Activated CD8-positive, alpha-beta T cell treated with anti-CD3 and anti-CD28 coated beads, Interleukin-2, amount 10 ng/mL, durations not matched to agents 7 days and 5 days (primary cell): ENCODE measurements around the gene C19orf81. TPM values are rescaled to one million over a fixed set of nuclear protein-coding genes. Genes with fewer than 3 reads are reported as not detected.

Experiments
- ATAC-seq: fragments of 150-1000 bp; cut with Tn5 transposase; one replicate; pipeline ENCODE4 v1.10.0; 2021; ENCODE audit warnings: moderate library complexity
- CTCF ChIA-PET: fragments of 350-600 bp; sonication (Branson Sonifier 250); formaldehyde crosslinking; loops from one replicate; lab custom pipeline; 2021; ENCODE audit warnings: antibody characterized with exemption; lab: Charles Lee
- POLR2A ChIA-PET: fragments of 350-600 bp; sonication (Branson Sonifier 250); formaldehyde crosslinking; loops from one replicate; lab custom pipeline; 2021; ENCODE audit warnings: antibody characterized with exemption; lab: Charles Lee
- DNase-seq: peaks from one replicate; pipeline ENCODE4 v3.0.0-alpha.2; 2020
- H3K27ac Mint-ChIP-seq: one replicate; pipeline ENCODE4 v1.8.0; 2021; ENCODE audit warnings: mild to moderate bottlenecking, mixed read lengths
- H3K27me3 Mint-ChIP-seq: one replicate; pipeline ENCODE4 v1.8.0; 2021; ENCODE audit warnings: low read depth, mixed read lengths
- H3K36me3 Mint-ChIP-seq: one replicate; pipeline ENCODE4 v1.8.0; 2021; ENCODE audit warnings: low read depth, mixed read lengths
- H3K4me1 Mint-ChIP-seq: one replicate; pipeline ENCODE4 v1.8.0; 2021; ENCODE audit warnings: low read depth, mixed read lengths
- H3K4me3 Mint-ChIP-seq: one replicate; pipeline ENCODE4 v1.8.0; 2021; ENCODE audit warnings: mild to moderate bottlenecking, mixed read lengths
- H3K9me3 Mint-ChIP-seq: one replicate; pipeline ENCODE4 v1.8.0; 2022; ENCODE audit warnings: mixed read lengths; ENCODE audit not compliant: insufficient read depth
- total RNA-seq, 2 experiments: library from RNA; stranded (reverse); gene quantifications; one replicate each; pipeline ENCODE4 v1.2.3, GENCODE V29; 2021

The C19orf81 gene
- total RNA-seq, 2 experiments from 2014 or later: not detected

DNA sequence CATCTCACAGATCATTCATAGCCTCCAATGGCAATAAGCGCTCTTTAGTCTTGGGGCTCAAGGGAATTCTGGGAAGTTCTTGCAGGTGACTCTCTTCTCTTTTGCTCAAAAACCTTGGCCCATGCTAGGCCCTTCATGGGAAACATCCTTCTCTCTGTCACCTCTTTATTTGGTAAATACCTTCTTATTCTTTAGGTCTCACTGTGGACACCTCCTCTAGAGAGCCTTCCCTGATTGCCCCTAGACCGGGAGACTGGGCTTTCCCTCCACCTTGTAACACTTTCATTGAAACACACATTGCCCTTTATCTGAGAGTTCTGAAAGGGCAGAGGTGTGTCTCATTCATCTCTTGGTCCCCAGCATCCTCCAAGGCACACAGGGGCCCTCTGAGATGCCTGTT is 1.9 kb downstream of the C19orf81 start:
- no peaks in the 10 kb centered on the region for H3K9me3 Mint-ChIP-seq
- H3K36me3 Mint-ChIP-seq: no peaks in the 10 kb centered on the region
- H3K27ac Mint-ChIP-seq: no peak overlapping the region
- H3K4me3 Mint-ChIP-seq: no peak overlapping the region
- CTCF ChIA-PET: no interaction called here
- H3K4me1 Mint-ChIP-seq: no peaks in the 10 kb centered on the region
- DNase-seq: no peak
- H3K27me3 Mint-ChIP-seq: peaks cover 3% of the 10 kb centered on the region
- POLR2A ChIA-PET: no interaction called here
- no peak for ATAC-seq

DNA sequence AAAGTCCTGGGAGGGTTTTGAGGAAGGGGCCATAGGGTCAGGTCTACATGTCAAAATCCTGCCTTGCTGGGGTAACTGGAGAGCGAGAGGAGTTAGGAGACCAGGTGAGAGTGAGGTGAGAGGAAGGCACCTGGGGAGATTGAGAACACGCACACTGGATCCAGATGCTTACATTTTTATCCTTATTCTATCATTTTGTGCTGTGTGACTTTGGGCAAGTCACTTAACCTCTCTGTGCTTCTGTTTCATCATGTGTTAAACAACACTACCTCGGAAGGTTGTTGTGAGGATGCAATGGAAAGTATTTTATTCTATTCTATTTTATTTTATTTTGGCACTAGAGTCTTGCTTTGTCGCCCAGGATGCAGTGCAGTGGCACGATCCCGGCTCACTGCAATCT is 3.5 kb downstream of the C19orf81 start:
- CTCF ChIA-PET: no interaction called here
- H3K4me3 Mint-ChIP-seq: no peak overlapping the region
- no peak overlapping the region for H3K27ac Mint-ChIP-seq
- POLR2A ChIA-PET: no interaction called here
- ATAC-seq (no peak), DNase-seq (no peak)
- no peaks in the 10 kb centered on the region for H3K36me3 Mint-ChIP-seq
- H3K9me3 Mint-ChIP-seq: no peaks in the 10 kb centered on the region
- H3K27me3 Mint-ChIP-seq: peaks cover 5% of the 10 kb centered on the region
- peaks cover 5% of the 10 kb centered on the region for H3K4me1 Mint-ChIP-seq

DNA sequence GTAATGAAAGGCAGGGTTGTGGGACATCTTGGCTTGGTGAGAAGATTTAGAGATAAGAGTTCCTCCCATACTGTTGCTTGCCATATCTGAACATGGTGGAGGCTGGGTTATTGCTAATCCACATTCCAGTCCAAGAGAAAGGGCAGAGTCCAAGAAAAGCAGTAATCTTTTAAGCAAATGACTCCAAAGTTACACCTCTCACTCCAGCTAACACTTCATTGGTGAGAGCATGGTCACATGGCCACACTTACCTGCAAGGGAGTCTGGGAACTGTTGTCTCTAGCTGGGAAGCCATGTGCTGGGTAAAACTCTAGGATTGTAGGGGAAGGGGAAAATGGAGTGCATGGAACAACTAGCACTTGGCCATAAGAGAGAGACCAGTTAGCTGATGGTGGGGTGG is 5.6 kb downstream of the C19orf81 start:
- H3K36me3 Mint-ChIP-seq: peaks cover 6% of the 10 kb centered on the region
- ChIA-PET POLR2A (no interaction called here), CTCF (no interaction called here)
- ATAC-seq (no peak), DNase-seq (no peak)
- H3K27ac Mint-ChIP-seq: no peak overlapping the region
- peaks cover 16% of the 10 kb centered on the region for H3K27me3 Mint-ChIP-seq
- H3K4me3 Mint-ChIP-seq: no peak overlapping the region
- H3K4me1 Mint-ChIP-seq: peaks cover 15% of the 10 kb centered on the region
- H3K9me3 Mint-ChIP-seq: no peaks in the 10 kb centered on the region

DNA sequence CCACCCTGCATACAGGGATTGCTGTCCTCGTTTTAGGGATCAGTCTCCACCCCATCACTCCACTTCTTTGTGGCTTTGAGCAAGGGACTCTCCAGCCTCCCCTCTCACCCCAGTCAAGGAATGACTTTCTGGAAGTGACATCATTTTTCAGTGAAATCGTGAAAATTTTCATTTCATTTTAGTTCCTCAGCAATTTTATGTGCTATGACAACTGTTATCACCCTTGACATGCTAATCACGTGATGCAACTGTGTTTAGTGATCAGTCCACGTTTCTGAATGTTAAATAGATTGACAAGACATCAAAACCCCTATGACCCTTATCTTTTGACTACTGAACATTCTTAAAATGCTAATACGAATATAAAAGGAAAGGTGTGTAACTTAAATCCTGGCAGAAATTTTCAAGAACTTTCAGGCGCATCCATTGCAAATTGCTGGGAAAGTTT is 8.0 kb downstream of the C19orf81 start:
- POLR2A ChIA-PET: no interaction called here
- H3K4me3 Mint-ChIP-seq: no peak overlapping the region
- H3K4me1 Mint-ChIP-seq: peaks cover 15% of the 10 kb centered on the region
- no peak for DNase-seq
- no peaks in the 10 kb centered on the region for H3K9me3 Mint-ChIP-seq
- peaks cover 6% of the 10 kb centered on the region for H3K36me3 Mint-ChIP-seq
- H3K27ac Mint-ChIP-seq: no peak overlapping the region
- CTCF ChIA-PET: no interaction called here
- H3K27me3 Mint-ChIP-seq: peaks cover 26% of the 10 kb centered on the region
- ATAC-seq: no peak

GRCh38 chr19:50657712-50658440 is 8.6 kb downstream of the C19orf81 start:
- H3K4me1 Mint-ChIP-seq: peaks cover 15% of the 10 kb centered on the region
- CTCF ChIA-PET: no interaction called here
- H3K4me3 Mint-ChIP-seq: peak overlapping the region; percentile 67
- H3K36me3 Mint-ChIP-seq: peaks cover 6% of the 10 kb centered on the region
- peak; percentile 89 for DNase-seq
- no peaks in the 10 kb centered on the region for H3K9me3 Mint-ChIP-seq
- POLR2A ChIA-PET: no interaction called here
- H3K27me3 Mint-ChIP-seq: peaks cover 26% of the 10 kb centered on the region
- H3K27ac Mint-ChIP-seq: peak overlapping the region; percentile 79
- peak; percentile 98 for ATAC-seq

GRCh38 chr19:50658441-50659317 is 9.4 kb downstream of the C19orf81 start:
- Mint-ChIP-seq H3K27me3 (peaks cover 28% of the 10 kb centered on the region), H3K27ac (peak overlapping the region; percentile 79), H3K9me3 (no peaks in the 10 kb centered on the region), H3K36me3 (peaks cover 6% of the 10 kb centered on the region), H3K4me1 (peaks cover 15% of the 10 kb centered on the region), H3K4me3 (peak overlapping the region; percentile 67)
- DNase-seq (peak; percentile 67), ATAC-seq (peak; percentile 47)
- ChIA-PET POLR2A (no interaction called here), CTCF (no interaction called here)

DNA sequence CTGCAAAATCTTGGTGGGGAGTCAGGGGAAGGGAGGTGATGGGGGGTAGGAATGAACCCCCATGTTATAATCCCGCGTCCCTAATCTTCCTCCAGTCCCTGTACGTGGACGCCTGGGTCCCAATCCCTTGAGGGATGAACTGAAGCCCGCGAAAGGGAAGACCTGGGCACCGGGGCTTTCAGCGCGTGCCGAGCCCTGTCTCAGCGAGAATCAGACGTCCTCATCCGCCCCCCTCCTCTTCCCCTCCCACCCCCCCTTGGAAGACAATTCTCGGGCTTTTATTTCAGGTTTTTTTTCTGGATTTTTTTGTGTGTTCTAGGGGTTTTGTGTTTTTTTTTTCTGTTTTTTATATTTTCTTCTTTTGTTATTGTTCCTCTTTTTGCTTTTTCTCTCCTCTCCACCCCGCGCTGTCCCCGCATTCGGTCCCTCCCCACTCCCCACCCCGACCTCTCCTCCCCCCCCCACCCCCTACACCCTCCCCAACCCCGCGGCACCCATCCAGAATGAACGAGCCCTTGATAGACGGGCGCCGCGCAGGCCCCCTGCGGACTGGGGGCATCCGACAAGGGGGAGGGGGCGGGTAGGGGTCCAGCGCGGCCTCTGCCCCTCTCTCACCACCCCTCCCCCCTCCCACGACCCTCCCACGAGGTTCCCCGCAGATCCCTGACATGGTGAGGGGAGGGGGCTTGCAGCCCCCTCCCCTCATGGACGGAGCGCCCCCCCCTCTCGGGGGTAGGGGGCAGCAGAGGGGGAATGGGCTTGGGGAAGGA is 10.3 kb downstream of the C19orf81 start:
- H3K4me1 Mint-ChIP-seq: peaks cover 15% of the 10 kb centered on the region
- H3K9me3 Mint-ChIP-seq: no peaks in the 10 kb centered on the region
- ATAC-seq: no peak
- H3K36me3 Mint-ChIP-seq: peaks cover 6% of the 10 kb centered on the region
- no peak overlapping the region for H3K27ac Mint-ChIP-seq
- H3K4me3 Mint-ChIP-seq: no peak overlapping the region
- peaks cover 25% of the 10 kb centered on the region for H3K27me3 Mint-ChIP-seq
- no peak for DNase-seq
- POLR2A ChIA-PET: no interaction called here
- CTCF ChIA-PET: no interaction called here

DNA sequence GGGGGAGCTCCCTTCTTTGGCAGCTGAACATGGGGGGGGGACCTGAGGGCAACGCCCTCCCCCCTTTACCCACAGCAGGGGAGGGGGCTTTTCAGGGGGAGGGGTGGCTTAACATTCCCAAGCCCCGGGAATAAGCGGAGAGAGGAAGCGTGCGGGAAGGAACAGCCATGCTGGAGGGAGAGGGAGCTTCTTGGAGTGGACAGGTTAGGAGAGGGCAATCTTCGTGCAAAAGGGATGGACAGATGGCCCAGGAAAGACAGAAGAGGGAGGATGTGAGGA is 10.8 kb downstream of the C19orf81 start:
- Mint-ChIP-seq H3K9me3 (no peaks in the 10 kb centered on the region), H3K4me3 (no peak overlapping the region), H3K36me3 (peaks cover 6% of the 10 kb centered on the region), H3K27me3 (peaks cover 28% of the 10 kb centered on the region), H3K4me1 (peaks cover 15% of the 10 kb centered on the region), H3K27ac (no peak overlapping the region)
- POLR2A ChIA-PET: no interaction called here
- no peak for ATAC-seq
- CTCF ChIA-PET: no interaction called here
- no peak for DNase-seq

DNA sequence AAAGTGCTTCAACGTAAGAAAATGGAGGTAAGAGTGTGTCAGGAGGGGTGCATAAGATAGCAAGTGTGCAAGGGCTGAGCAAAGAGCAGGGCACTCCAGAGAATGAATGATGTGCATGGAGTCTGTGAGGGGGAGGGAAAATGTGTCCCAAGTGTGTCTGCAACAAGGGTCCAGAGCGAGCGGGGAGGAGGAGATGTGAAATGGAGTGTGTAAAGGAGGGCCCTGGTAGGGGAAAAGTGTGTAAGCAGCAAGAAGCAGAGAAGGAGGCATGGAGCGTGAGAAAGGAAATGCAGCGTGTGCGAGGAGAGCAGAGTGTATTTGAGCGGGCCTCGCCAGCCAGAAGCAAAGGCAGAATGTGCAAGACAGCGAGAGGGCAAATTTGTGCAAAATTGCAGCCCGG is 11.8 kb downstream of the C19orf81 start:
- Mint-ChIP-seq H3K9me3 (no peaks in the 10 kb centered on the region), H3K4me3 (no peak overlapping the region), H3K4me1 (peaks cover 15% of the 10 kb centered on the region), H3K27ac (no peak overlapping the region), H3K36me3 (peaks cover 6% of the 10 kb centered on the region), H3K27me3 (peaks cover 32% of the 10 kb centered on the region)
- ATAC-seq: no peak
- CTCF ChIA-PET: no interaction called here
- POLR2A ChIA-PET: no interaction called here
- DNase-seq: no peak

DNA sequence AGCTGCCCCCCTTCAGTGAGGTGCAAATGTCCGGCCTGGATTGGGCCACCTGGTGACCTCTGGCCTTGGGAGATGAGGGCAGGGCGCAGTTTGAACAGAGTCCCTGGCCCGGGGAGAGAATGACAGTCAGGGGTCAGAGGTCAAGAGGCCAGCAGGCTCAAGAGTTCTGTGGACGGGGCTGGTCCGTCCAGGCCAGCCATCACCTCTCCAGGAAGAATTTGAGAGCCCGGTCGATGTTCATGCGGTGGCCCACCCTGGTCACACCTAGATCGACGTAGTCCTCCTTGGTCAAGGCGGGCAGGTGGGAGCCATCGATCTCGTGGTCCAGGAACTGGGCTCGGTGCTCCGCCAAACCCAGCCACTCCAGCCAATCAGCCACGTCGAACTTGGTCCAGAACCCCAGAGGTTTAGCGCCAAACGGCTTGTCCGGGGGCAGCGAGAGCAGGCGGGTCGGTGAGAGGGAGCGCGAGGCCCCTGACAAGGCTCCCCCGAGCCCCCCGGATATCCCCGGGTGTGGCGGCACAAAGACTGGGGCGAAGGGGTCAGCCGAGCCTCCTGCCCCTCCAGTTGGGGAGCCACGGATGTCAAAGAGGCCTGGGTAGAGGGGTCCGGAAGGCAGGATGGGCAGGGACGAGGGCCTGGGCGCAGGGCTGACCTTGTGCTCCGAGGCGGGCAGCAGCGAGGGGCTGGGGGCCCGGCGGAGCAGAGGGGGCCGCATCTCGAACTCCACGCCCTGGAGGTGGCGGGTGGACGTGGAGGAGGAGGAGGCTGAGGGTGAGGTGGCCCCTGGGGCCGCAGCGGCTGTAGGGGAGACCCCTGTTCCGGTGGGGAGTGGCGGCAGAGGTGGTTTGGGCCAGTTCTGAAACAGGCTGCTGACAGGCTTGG is 12.8 kb downstream of the C19orf81 start:
- ChIA-PET POLR2A (no interaction called here), CTCF (no interaction called here)
- no peaks in the 10 kb centered on the region for H3K9me3 Mint-ChIP-seq
- DNase-seq (no peak), ATAC-seq (no peak)
- peaks cover 15% of the 10 kb centered on the region for H3K4me1 Mint-ChIP-seq
- no peak overlapping the region for H3K27ac Mint-ChIP-seq
- H3K4me3 Mint-ChIP-seq: no peak overlapping the region
- H3K36me3 Mint-ChIP-seq: peaks cover 6% of the 10 kb centered on the region
- peaks cover 33% of the 10 kb centered on the region for H3K27me3 Mint-ChIP-seq

GRCh38 chr19:50662651-50663481 is 13.6 kb downstream of the C19orf81 start:
- ATAC-seq (no peak), DNase-seq (no peak)
- CTCF ChIA-PET: no interaction called here
- H3K36me3 Mint-ChIP-seq: peaks cover 6% of the 10 kb centered on the region
- H3K4me1 Mint-ChIP-seq: peaks cover 8% of the 10 kb centered on the region
- no peaks in the 10 kb centered on the region for H3K9me3 Mint-ChIP-seq
- peaks cover 30% of the 10 kb centered on the region for H3K27me3 Mint-ChIP-seq
- H3K27ac Mint-ChIP-seq: no peak overlapping the region
- POLR2A ChIA-PET: no interaction called here
- H3K4me3 Mint-ChIP-seq: no peak overlapping the region
